Measurements from ENCODE around the gene GAS2L1. TPM values are rescaled to one million over a fixed set of nuclear protein-coding genes. Genes with fewer than 3 reads are reported as not detected.

The GAS2L1 gene
- polyA plus RNA-seq, 3 donors, result 14.9 to 20.0 (median 15.7) TPM

DNA sequence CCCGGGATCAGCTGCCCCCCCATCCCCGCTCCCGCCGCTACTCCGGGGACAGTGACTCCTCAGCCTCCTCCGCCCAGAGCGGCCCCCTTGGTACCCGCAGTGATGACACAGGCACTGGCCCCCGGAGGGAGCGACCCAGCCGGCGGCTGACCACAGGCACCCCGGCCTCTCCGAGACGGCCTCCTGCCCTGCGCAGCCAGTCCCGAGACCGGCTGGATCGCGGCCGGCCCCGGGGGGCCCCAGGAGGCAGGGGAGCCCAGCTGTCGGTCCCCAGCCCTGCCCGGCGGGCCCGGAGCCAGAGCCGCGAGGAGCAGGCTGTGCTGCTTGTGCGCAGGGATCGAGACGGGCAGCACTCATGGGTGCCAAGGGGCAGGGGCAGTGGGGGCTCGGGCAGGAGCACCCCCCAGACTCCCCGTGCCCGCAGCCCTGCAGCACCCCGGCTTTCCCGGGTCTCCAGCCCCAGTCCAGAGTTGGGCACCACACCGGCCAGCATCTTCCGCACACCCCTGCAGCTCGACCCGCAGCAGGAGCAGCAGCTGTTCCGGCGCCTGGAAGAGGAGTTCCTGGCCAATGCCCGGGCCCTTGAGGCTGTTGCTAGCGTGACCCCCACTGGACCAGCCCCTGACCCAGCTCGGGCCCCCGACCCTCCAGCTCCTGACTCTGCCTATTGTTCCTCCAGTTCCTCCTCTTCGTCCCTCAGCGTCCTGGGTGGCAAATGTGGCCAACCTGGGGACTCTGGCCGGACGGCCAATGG is 5.2 kb downstream of the GAS2L1 start:
- peak overlapping the region; percentile 79 to 95 (median 86) for H3K27ac Mint-ChIP-seq
- TF ChIP-seq, protein P1, sequence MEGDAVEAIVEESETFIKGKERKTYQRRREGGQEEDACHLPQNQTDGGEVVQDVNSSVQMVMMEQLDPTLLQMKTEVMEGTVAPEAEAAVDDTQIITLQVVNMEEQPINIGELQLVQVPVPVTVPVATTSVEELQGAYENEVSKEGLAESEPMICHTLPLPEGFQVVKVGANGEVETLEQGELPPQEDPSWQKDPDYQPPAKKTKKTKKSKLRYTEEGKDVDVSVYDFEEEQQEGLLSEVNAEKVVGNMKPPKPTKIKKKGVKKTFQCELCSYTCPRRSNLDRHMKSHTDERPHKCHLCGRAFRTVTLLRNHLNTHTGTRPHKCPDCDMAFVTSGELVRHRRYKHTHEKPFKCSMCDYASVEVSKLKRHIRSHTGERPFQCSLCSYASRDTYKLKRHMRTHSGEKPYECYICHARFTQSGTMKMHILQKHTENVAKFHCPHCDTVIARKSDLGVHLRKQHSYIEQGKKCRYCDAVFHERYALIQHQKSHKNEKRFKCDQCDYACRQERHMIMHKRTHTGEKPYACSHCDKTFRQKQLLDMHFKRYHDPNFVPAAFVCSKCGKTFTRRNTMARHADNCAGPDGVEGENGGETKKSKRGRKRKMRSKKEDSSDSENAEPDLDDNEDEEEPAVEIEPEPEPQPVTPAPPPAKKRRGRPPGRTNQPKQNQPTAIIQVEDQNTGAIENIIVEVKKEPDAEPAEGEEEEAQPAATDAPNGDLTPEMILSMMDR (IDR thresholded peaks at IDR 0.05), result no peak
- 84% methylated on average over 49 of the region's 50 CpGs for WGBS (ENCODE audit: insufficient coverage)
- peak overlapping the region; percentile 51 to 84 for H3K4me3 Mint-ChIP-seq
- Histone ChIP-seq H3K9me3 (replicated peaks in 1 of 2; ENCODE audit: control insufficient read depth in 1 of 2, insufficient read depth in 1 of 2, low read length in 2 of 2) (peaks cover 4 to 18% of the 10 kb centered on the region in 2 donors), H3K4me3 (replicated peaks in 1 of 3; ENCODE audit: low read depth in 2 of 3, low read length in 3 of 3) (peak overlapping the region in 1 of 3 experiments; percentile 42), H3K4me2 (replicated peaks; ENCODE audit: extremely low read depth, low read length, poor library complexity, severe bottlenecking) (peak overlapping the region; percentile 40), H3K9ac (ENCODE audit: insufficient read depth, low read length, poor library complexity, severe bottlenecking) (peak overlapping the region; percentile 44), H3K27ac (ENCODE audit: low read depth in 1 of 2, low read length in 2 of 2) (peak overlapping the region; percentile 31 to 75), H2AFZ (ENCODE audit: insufficient read depth, low read depth, low read length, poor library complexity, severe bottlenecking) (peak overlapping the region; percentile 52), H3K79me2 (ENCODE audit: insufficient read depth, low read length) (no peaks in the 10 kb centered on the region), H3K27me3 (ENCODE audit: control insufficient read depth in 2 of 2, insufficient read depth in 2 of 2, low read length in 2 of 2) (peaks cover 25 to 55% of the 10 kb centered on the region in 2 donors), H3K4me1 (ENCODE audit: control insufficient read depth in 1 of 2, insufficient read depth in 2 of 2, low read length in 2 of 2) (peaks cover 47 to 89% of the 10 kb centered on the region in 2 donors), H4K20me1 (ENCODE audit: insufficient read depth, low read length) (no peaks in the 10 kb centered on the region), H3K36me3 (replicated peaks in 1 of 2; ENCODE audit: control insufficient read depth in 1 of 2, insufficient read depth in 2 of 2, low read length in 2 of 2) (no peaks in the 10 kb centered on the region)
- H3K4me1 Mint-ChIP-seq, result peaks cover 57% of the 10 kb centered on the region
- DNase-seq, result no peak
- peaks cover 4 to 31% (median 22%) of the 10 kb centered on the region in 7 donors for H3K9me3 Mint-ChIP-seq
- H3K27me3 Mint-ChIP-seq (ENCODE audit: low read depth in 3 of 3), result peaks cover 38 to 66% (median 55%) of the 10 kb centered on the region in 3 donors
- intact Hi-C loops (cut with micrococcal nuclease), result loop anchor here in 1 of 2 donors (5.0 kb wide), 1 partner anchor 76 kb away; the partner anchor contains the start of gene AP1B1
- peaks cover 19 to 21% of the 10 kb centered on the region in 2 donors for H3K36me3 Mint-ChIP-seq

- H2AFZ ChIP-seq (ENCODE audit: insufficient read depth, low read depth, low read length, poor library complexity, severe bottlenecking), result no peak overlapping the region
- H3K27ac ChIP-seq (ENCODE audit: low read depth in 1 of 2, low read length in 2 of 2), result no peak overlapping the region
- peaks cover 43 to 81% of the 10 kb centered on the region in 2 donors for H3K4me1 ChIP-seq (ENCODE audit: control insufficient read depth in 1 of 2, insufficient read depth in 2 of 2, low read length in 2 of 2)
- H3K27me3 Mint-ChIP-seq (ENCODE audit: low read depth in 3 of 3), result peaks cover 45 to 72% (median 61%) of the 10 kb centered on the region in 3 donors
- H3K79me2 ChIP-seq (ENCODE audit: insufficient read depth, low read length), result no peaks in the 10 kb centered on the region
- peak overlapping the region in 1 of 2 donors; percentile 84 for H3K4me3 Mint-ChIP-seq
- no peak overlapping the region for H3K9ac ChIP-seq (ENCODE audit: insufficient read depth, low read length, poor library complexity, severe bottlenecking)
- peaks cover 4 to 18% of the 10 kb centered on the region in 2 donors for H3K9me3 ChIP-seq (replicated peaks in 1 of 2; ENCODE audit: control insufficient read depth in 1 of 2, insufficient read depth in 1 of 2, low read length in 2 of 2)
- DNase-seq, result no peak
- 93% methylated on average over 20 of the region's 25 CpGs for WGBS (ENCODE audit: insufficient coverage)
- intact Hi-C loops (cut with micrococcal nuclease), result loop anchor here in 1 of 2 donors (5.0 kb wide), 1 partner anchor 75 kb away; the partner anchor contains the start of gene AP1B1
- H3K36me3 ChIP-seq (replicated peaks in 1 of 2; ENCODE audit: control insufficient read depth in 1 of 2, insufficient read depth in 2 of 2, low read length in 2 of 2), result no peaks in the 10 kb centered on the region
- no peaks in the 10 kb centered on the region for H4K20me1 ChIP-seq (ENCODE audit: insufficient read depth, low read length)
- TF ChIP-seq, protein P1 (IDR thresholded peaks at IDR 0.05), result no peak
- H3K9me3 Mint-ChIP-seq, result peaks cover 4 to 35% (median 24%) of the 10 kb centered on the region in 7 donors
- no peak overlapping the region for H3K4me2 ChIP-seq (replicated peaks; ENCODE audit: extremely low read depth, low read length, poor library complexity, severe bottlenecking)
- peaks cover 19 to 20% of the 10 kb centered on the region in 2 donors for H3K36me3 Mint-ChIP-seq
- peaks cover 56% of the 10 kb centered on the region for H3K4me1 Mint-ChIP-seq
- peaks cover 31 to 60% of the 10 kb centered on the region in 2 donors for H3K27me3 ChIP-seq (ENCODE audit: control insufficient read depth in 2 of 2, insufficient read depth in 2 of 2, low read length in 2 of 2)
- H3K27ac Mint-ChIP-seq, result peak overlapping the region in 6 of 7 donors; percentile 68 to 90 (median 82)
- no peak overlapping the region for H3K4me3 ChIP-seq (replicated peaks in 1 of 3; ENCODE audit: low read depth in 2 of 3, low read length in 3 of 3)
These were observed 6.0 kb downstream of the GAS2L1 start for GRCh38 chr22:29312218-29313125.

All from CD14-positive monocyte (primary cell).